ENCODE data around the gene KCNJ5. TPM values are rescaled to one million over a fixed set of nuclear protein-coding genes. Genes with fewer than 3 reads are reported as not detected.

The KCNJ5 gene
- total RNA-seq, 1 experiment from 2014 or later: 0.11 TPM

GRCh38 chr11:128907585-128907984 is 16.4 kb downstream of the KCNJ5 start:
- Histone ChIP-seq H4K8ac (replicated peaks; ENCODE audit: insufficient read length, low read depth, low read length) (no peak overlapping the region), H3K4me1 (ENCODE audit: insufficient read depth, low read length) (peaks cover 2% of the 10 kb centered on the region; the same call in 1 of the 2 replicates), H3K14ac (ENCODE audit: insufficient read depth, low read length) (no peak overlapping the region), H2BK20ac (ENCODE audit: low read depth, low read length, poor library complexity, severe bottlenecking) (no peak overlapping the region), H2BK12ac (ENCODE audit: insufficient read length, low read depth, low read length) (no peak overlapping the region), H3K4me2 (ENCODE audit: insufficient read depth, insufficient read length, low read length) (no peak overlapping the region), H2AK5ac (ENCODE audit: insufficient read length, low read length) (no peak overlapping the region), H3K18ac (ENCODE audit: insufficient read length, low read depth, low read length) (no peak overlapping the region), H3K79me2 (ENCODE audit: insufficient read depth, low read length) (no peaks in the 10 kb centered on the region), H3K23me2 (ENCODE audit: insufficient read length, low read depth, low read length, poor library complexity, severe bottlenecking) (peaks cover 8% of the 10 kb centered on the region), H2BK5ac (ENCODE audit: insufficient read length, low read length) (no peak overlapping the region), H2BK15ac (ENCODE audit: low read depth, low read length) (no peak overlapping the region), H3K23ac (ENCODE audit: insufficient read length, low read depth, low read length) (no peak overlapping the region), H3K56ac (ENCODE audit: insufficient read length, low read depth, low read length) (no peak overlapping the region), H4K20me1 (ENCODE audit: control insufficient read depth, insufficient read depth, insufficient read length) (no peaks in the 10 kb centered on the region), H3K4ac (ENCODE audit: low read depth, low read length) (no peak overlapping the region), H2AFZ (ENCODE audit: low read length) (no peak overlapping the region), H4K91ac (ENCODE audit: insufficient read length, low read depth, low read length) (no peak overlapping the region), H3K79me1 (ENCODE audit: insufficient read depth, low read depth, low read length, poor library complexity, severe bottlenecking) (no peaks in the 10 kb centered on the region), H3K27ac (ENCODE audit: insufficient read length, low read depth, low read length) (no peak overlapping the region), H2BK120ac (ENCODE audit: low read depth, low read length, poor library complexity, severe bottlenecking) (no peak overlapping the region), H4K5ac (ENCODE audit: insufficient read length, low read depth, low read length) (no peak overlapping the region), H3K9me3 (ENCODE audit: control insufficient read depth, low read depth, low read length) (no peaks in the 10 kb centered on the region), H3K27me3 (ENCODE audit: insufficient read depth, low read length) (peaks cover 35% of the 10 kb centered on the region), H3T11ph (ENCODE audit: low read length) (no peak overlapping the region), H3K9ac (ENCODE audit: extremely low read depth, insufficient read length, low read length) (no peak overlapping the region)
- Mint-ChIP-seq H3K4me3 (no peak overlapping the region), H3K27ac (no peak overlapping the region), H3K27me3 (ENCODE audit: low read depth) (peaks cover 91% of the 10 kb centered on the region), H3K4me1 (peaks cover 19 to 26% of the 10 kb centered on the region in 2 experiments), H3K36me3 (ENCODE audit: insufficient read depth in 1 of 3, low read depth in 3 of 3) (0 out of 7 replicates have a peak, but pooled peaks cover 0 to 4% (median 0%) of the 10 kb centered on the region in 3 experiments), H3K9me3 (peaks cover 2 to 3% of the 10 kb centered on the region in 2 experiments; a peak in 4 of 5 replicates)
- DNase-seq: no peak
- WGBS (ENCODE audit: extremely low coverage, insufficient read length, low lambda C conversion rate): no CpG with 5 or more reads among the region's 4 CpGs
- TF ChIP-seq, protein P1, sequence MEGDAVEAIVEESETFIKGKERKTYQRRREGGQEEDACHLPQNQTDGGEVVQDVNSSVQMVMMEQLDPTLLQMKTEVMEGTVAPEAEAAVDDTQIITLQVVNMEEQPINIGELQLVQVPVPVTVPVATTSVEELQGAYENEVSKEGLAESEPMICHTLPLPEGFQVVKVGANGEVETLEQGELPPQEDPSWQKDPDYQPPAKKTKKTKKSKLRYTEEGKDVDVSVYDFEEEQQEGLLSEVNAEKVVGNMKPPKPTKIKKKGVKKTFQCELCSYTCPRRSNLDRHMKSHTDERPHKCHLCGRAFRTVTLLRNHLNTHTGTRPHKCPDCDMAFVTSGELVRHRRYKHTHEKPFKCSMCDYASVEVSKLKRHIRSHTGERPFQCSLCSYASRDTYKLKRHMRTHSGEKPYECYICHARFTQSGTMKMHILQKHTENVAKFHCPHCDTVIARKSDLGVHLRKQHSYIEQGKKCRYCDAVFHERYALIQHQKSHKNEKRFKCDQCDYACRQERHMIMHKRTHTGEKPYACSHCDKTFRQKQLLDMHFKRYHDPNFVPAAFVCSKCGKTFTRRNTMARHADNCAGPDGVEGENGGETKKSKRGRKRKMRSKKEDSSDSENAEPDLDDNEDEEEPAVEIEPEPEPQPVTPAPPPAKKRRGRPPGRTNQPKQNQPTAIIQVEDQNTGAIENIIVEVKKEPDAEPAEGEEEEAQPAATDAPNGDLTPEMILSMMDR (conservative IDR thresholded peaks at IDR 0.05): no peak

Data from H9 (cell line).